ENCODE results near the gene IL23A.

Gene IL23A

DNA sequence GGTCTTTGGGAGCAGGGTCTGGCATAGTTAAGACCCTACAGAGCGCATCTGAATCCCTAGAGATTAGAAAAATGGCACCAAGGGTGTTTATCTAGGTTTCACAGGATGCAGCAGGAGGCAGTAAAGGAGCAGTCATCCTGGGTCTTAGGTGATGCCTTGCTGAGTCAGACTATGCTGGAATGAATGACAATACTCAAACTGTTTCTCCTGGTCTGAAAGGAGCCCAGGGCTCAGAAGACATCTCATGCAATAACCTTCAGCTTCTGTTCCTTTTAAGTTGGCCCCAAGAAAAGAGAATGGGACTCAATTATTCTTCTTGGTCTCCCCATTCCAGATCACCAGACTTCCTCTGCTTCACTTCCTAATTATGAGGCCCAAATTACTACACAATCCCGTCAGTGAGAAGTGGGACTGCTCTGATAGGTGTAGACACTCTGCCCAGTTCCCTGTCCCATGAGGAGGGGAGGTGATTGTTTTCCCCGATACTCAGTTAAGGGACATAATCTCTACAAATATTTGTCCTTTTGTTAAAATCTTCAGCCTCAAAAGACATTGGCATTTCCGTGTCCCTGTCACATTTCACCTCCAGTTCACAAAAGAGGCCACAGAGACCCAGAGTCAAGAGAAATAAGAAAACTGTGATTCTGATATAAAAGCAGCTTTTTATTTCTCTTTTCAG is 38.8 kb downstream of the IL23A start:
- Histone ChIP-seq H3K4me3 (ENCODE audit: low read length in 2 of 2) (no peak overlapping the region), H3K4me1 (ENCODE audit: control insufficient read depth in 2 of 2, insufficient read depth in 2 of 2, low read length in 2 of 2) (peaks cover 0 to 2% of the 10 kb centered on the region in 2 donors), H3K27ac (ENCODE audit: low read depth in 2 of 2, low read length in 2 of 2) (no peak overlapping the region), H3K27me3 (ENCODE audit: control insufficient read depth in 2 of 2, insufficient read depth in 2 of 2, low read length in 2 of 2) (no peaks in the 10 kb centered on the region), H3K36me3 (ENCODE audit: control insufficient read depth in 2 of 2, insufficient read depth in 2 of 2, low read length in 2 of 2) (no peaks in the 10 kb centered on the region), H3K9me3 (ENCODE audit: control insufficient read depth in 2 of 2, low read length in 2 of 2) (no peaks in the 10 kb centered on the region), H3K9ac (ENCODE audit: low read depth in 1 of 2, low read length in 2 of 2) (no peak overlapping the region)

GRCh38 chr12:56377989-56378316 is 39.3 kb downstream of the IL23A start:
- Histone ChIP-seq H3K27me3 (ENCODE audit: control insufficient read depth in 2 of 2, insufficient read depth in 2 of 2, low read length in 2 of 2) (no peaks in the 10 kb centered on the region), H3K4me3 (ENCODE audit: low read length in 2 of 2) (no peak overlapping the region), H3K27ac (ENCODE audit: low read depth in 2 of 2, low read length in 2 of 2) (no peak overlapping the region), H3K36me3 (ENCODE audit: control insufficient read depth in 2 of 2, insufficient read depth in 2 of 2, low read length in 2 of 2) (no peaks in the 10 kb centered on the region), H3K9me3 (ENCODE audit: control insufficient read depth in 2 of 2, low read length in 2 of 2) (no peaks in the 10 kb centered on the region), H3K4me1 (ENCODE audit: control insufficient read depth in 2 of 2, insufficient read depth in 2 of 2, low read length in 2 of 2) (peaks cover 0 to 2% of the 10 kb centered on the region in 2 donors), H3K9ac (ENCODE audit: low read depth in 1 of 2, low read length in 2 of 2) (no peak overlapping the region)

DNA sequence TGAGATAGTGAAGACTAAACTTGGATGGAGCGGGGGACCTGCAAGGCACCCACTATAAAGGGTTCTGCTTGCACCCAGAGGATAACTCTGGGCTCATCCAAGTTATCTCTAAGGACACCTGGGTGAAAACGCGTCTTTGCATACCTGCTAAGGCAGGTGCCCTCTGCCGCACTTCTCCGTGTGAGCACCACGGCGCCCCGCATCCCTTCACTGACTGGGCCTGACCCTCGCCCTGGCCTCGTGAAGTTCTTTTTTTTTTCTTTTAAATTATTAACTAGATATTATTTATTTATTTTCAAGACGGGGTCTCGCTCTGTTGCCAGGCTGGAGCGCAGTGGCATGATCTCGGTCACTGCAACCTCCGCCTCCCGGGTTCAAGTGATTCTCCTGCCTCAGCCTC is 43.9 kb downstream of the IL23A start:
- Histone ChIP-seq H3K9me3 (ENCODE audit: control insufficient read depth in 2 of 2, low read length in 2 of 2) (no peaks in the 10 kb centered on the region), H3K27me3 (ENCODE audit: control insufficient read depth in 2 of 2, insufficient read depth in 2 of 2, low read length in 2 of 2) (no peaks in the 10 kb centered on the region), H3K4me3 (ENCODE audit: low read length in 2 of 2) (no peak overlapping the region), H3K4me1 (ENCODE audit: control insufficient read depth in 2 of 2, insufficient read depth in 2 of 2, low read length in 2 of 2) (no peaks in the 10 kb centered on the region), H3K36me3 (ENCODE audit: control insufficient read depth in 2 of 2, insufficient read depth in 2 of 2, low read length in 2 of 2) (no peaks in the 10 kb centered on the region), H3K9ac (ENCODE audit: low read depth in 1 of 2, low read length in 2 of 2) (no peak overlapping the region), H3K27ac (ENCODE audit: low read depth in 2 of 2, low read length in 2 of 2) (no peak overlapping the region)

DNA sequence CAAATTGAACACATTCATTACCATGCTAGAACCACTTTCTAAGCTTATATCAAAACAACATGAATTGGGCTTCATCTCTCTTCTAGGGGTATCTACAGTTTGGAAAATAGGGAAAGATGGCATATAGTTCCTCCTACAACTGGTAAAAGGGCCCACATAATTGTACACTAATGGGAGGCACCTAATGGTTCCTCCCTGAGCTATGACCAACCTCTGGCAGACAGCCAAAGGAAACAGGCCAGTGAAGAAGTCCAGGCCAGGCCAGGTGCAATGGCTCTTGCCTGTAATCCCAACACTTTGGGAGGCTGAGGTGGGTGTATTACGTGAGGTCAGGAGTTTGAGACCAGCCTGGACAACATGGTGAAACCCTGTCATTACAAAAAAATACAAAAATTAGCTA is 47.2 kb downstream of the IL23A start:
- Histone ChIP-seq H3K4me1 (ENCODE audit: control insufficient read depth in 2 of 2, insufficient read depth in 2 of 2, low read length in 2 of 2) (no peaks in the 10 kb centered on the region), H3K27ac (ENCODE audit: low read depth in 2 of 2, low read length in 2 of 2) (no peak overlapping the region), H3K9me3 (ENCODE audit: control insufficient read depth in 2 of 2, low read length in 2 of 2) (no peaks in the 10 kb centered on the region), H3K27me3 (ENCODE audit: control insufficient read depth in 2 of 2, insufficient read depth in 2 of 2, low read length in 2 of 2) (no peaks in the 10 kb centered on the region), H3K36me3 (ENCODE audit: control insufficient read depth in 2 of 2, insufficient read depth in 2 of 2, low read length in 2 of 2) (no peaks in the 10 kb centered on the region), H3K4me3 (ENCODE audit: low read length in 2 of 2) (no peak overlapping the region), H3K9ac (ENCODE audit: low read depth in 1 of 2, low read length in 2 of 2) (no peak overlapping the region)

- no peaks in the 10 kb centered on the region for H3K36me3 ChIP-seq (ENCODE audit: control insufficient read depth in 2 of 2, insufficient read depth in 2 of 2, low read length in 2 of 2)
- H3K4me1 ChIP-seq (ENCODE audit: control insufficient read depth in 2 of 2, insufficient read depth in 2 of 2, low read length in 2 of 2) = no peaks in the 10 kb centered on the region
- H3K9me3 ChIP-seq (ENCODE audit: control insufficient read depth in 2 of 2, low read length in 2 of 2) = no peaks in the 10 kb centered on the region
- no peaks in the 10 kb centered on the region for H3K27me3 ChIP-seq (ENCODE audit: control insufficient read depth in 2 of 2, insufficient read depth in 2 of 2, low read length in 2 of 2)
- no peak overlapping the region for H3K4me3 ChIP-seq (ENCODE audit: low read length in 2 of 2)
- no peak overlapping the region for H3K27ac ChIP-seq (ENCODE audit: low read depth in 2 of 2, low read length in 2 of 2)
- no peak overlapping the region for H3K9ac ChIP-seq (ENCODE audit: low read depth in 1 of 2, low read length in 2 of 2)
Observed at GRCh38 chr12:56387152-56387736, 48.6 kb downstream of the IL23A start.

GRCh38 chr12:56389412-56389811 is 50.7 kb downstream of the IL23A start:
- no peak overlapping the region for H3K4me3 ChIP-seq (ENCODE audit: low read length in 2 of 2)
- H3K36me3 ChIP-seq (ENCODE audit: control insufficient read depth in 2 of 2, insufficient read depth in 2 of 2, low read length in 2 of 2) = no peaks in the 10 kb centered on the region
- H3K27ac ChIP-seq (ENCODE audit: low read depth in 2 of 2, low read length in 2 of 2) = no peak overlapping the region
- H3K9ac ChIP-seq (ENCODE audit: low read depth in 1 of 2, low read length in 2 of 2) = no peak overlapping the region
- no peaks in the 10 kb centered on the region for H3K27me3 ChIP-seq (ENCODE audit: control insufficient read depth in 2 of 2, insufficient read depth in 2 of 2, low read length in 2 of 2)
- no peaks in the 10 kb centered on the region for H3K4me1 ChIP-seq (ENCODE audit: control insufficient read depth in 2 of 2, insufficient read depth in 2 of 2, low read length in 2 of 2)
- no peaks in the 10 kb centered on the region for H3K9me3 ChIP-seq (ENCODE audit: control insufficient read depth in 2 of 2, low read length in 2 of 2)

Data from mucosa of rectum (tissue), 2 donors.